Measurements from ENCODE around the gene SUPT6H. TPM values are rescaled to one million over a fixed set of nuclear protein-coding genes. Genes with fewer than 3 reads are reported as not detected.

Gene SUPT6H
- total and polyA plus RNA-seq, 2 experiments from 2014 or later, result 26.5 to 39.7 TPM

DNA sequence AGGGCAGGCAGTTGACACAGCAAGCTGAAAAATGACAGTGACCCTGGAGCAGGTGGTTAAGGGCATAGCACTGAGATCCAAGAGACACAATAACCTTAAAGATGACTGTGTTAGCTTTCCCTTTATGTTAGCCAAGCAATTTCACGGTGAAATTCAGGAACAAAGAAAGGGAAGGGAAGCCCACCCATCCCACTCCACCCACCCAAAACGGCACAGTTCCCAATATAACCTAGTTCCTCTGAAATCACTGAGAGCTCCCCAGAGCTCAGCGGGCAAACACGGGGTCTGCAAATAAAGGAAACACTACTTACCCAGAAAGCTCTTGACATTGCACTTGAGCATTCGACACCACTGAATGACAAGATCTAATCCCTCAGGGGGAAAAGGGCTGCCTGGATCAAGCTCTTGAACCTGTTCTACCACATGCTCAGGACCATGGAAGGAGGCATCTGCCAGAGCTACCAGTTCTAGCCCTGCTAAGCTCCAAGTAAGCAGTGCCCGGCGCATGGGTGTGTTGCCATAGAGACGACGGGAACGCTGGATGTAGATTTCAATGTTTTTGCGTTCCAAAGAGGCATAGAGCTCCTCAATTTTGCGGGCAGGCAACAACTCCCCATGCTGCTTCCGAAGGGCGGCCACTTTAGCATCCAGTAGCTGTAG is 27.7 kb upstream of the SUPT6H start:
- Histone ChIP-seq H3K4me3 (no peak overlapping the region), H3K36me3 (ENCODE audit: low read depth) (peaks cover 60% of the 10 kb centered on the region), H3K79me2 (ENCODE audit: insufficient read depth) (peaks cover 62% of the 10 kb centered on the region), H3K9ac (no peak overlapping the region), H3K4me2 (ENCODE audit: unreplicated experiment) (no peak overlapping the region), H3K27me3 (replicated peaks; ENCODE audit: insufficient read depth) (no peaks in the 10 kb centered on the region), H3K9me3 (ENCODE audit: low read depth) (no peaks in the 10 kb centered on the region), H3K9me2 (ENCODE audit: insufficient read depth) (no peaks in the 10 kb centered on the region), H4K20me1 (ENCODE audit: insufficient read depth) (no peaks in the 10 kb centered on the region), H3K4me1 (ENCODE audit: insufficient read depth) (no peaks in the 10 kb centered on the region), H3K27ac (no peak overlapping the region), H2AFZ (no peak overlapping the region), H3F3A (ENCODE audit: insufficient read depth) (no peaks in the 10 kb centered on the region)
- DNase-seq, result no peak
- in situ Hi-C loops (cut with MboI), result no loop called here
- TF ChIP-seq EZH2 (IDR thresholded peaks at IDR 0.05; ENCODE audit: insufficient read depth, poor library complexity, severe bottlenecking) (no peak), EZH2phosphoT487 (IDR thresholded peaks at IDR 0.05; ENCODE audit: insufficient read depth, low read depth) (no peak)
- WGBS, 2 experiments (ENCODE audit: low coverage in 1 of 2, low lambda C conversion rate in 2 of 2, missing lambda C conversion rate in 2 of 2), result 93 to 94% methylated on average over 14 of the region's 14 CpGs

DNA sequence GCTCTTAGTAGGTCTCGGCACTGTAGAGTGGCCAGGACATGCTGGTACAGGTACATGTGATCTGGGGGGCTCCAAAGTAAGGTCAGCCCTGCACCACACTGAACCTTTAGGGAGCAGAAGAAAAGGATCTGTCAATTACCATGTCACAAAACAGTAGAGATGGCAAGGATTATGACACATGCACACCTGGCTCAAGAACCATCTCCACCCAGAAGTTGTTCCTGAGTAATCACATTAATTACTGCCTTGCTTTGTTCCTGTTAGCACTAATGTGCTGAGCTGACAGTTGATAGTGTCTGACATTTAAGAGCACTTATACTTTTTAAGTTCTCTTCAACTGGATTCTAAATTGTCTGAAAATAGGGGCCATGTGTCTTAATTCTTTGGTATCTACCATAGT is 26.5 kb upstream of the SUPT6H start:
- TF ChIP-seq EZH2phosphoT487 (IDR thresholded peaks at IDR 0.05; ENCODE audit: insufficient read depth, low read depth), result no peak
- TF ChIP-seq EZH2 (IDR thresholded peaks at IDR 0.05; ENCODE audit: insufficient read depth, poor library complexity, severe bottlenecking), result no peak

DNA sequence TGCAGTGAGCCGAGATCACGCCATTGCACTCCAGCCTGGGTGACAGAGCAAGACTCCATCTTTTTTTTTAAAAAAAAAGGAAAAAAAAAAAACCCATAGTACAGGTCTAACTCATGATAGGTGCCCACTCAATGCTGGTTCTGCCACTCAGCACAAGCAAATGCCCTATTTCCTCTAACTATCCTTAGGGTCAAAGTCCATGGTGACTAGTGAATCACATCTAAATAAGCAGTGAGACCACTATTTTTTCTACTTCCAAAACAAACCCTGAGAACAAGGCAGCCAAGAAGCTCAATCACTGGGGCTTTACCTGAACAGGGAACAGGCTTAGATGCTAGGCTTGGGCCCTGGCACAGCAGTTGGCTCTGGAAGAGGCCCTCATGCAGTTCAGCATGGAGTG is 20.4 kb upstream of the SUPT6H start:
- H2AFZ ChIP-seq, result no peak overlapping the region
- TF ChIP-seq EZH2phosphoT487 (IDR thresholded peaks at IDR 0.05; ENCODE audit: insufficient read depth, low read depth) (no peak), EZH2 (IDR thresholded peaks at IDR 0.05; ENCODE audit: insufficient read depth, poor library complexity, severe bottlenecking) (no peak)
- 72 to 100% methylated on average over 2 of the region's 2 CpGs for WGBS, 2 experiments (ENCODE audit: low coverage in 1 of 2, low lambda C conversion rate in 2 of 2, missing lambda C conversion rate in 2 of 2)
- no peak overlapping the region for H3K9ac ChIP-seq
- no peaks in the 10 kb centered on the region for H3K9me3 ChIP-seq (ENCODE audit: low read depth)
- H3K4me2 ChIP-seq (ENCODE audit: unreplicated experiment), result no peak overlapping the region
- H3K79me2 ChIP-seq (ENCODE audit: insufficient read depth), result peaks cover 83% of the 10 kb centered on the region
- H3K27ac ChIP-seq, result no peak overlapping the region
- H3K27me3 ChIP-seq (replicated peaks; ENCODE audit: insufficient read depth), result no peaks in the 10 kb centered on the region
- no peaks in the 10 kb centered on the region for H4K20me1 ChIP-seq (ENCODE audit: insufficient read depth)
- no peak overlapping the region for H3K4me3 ChIP-seq
- no peak for DNase-seq
- peaks cover 8% of the 10 kb centered on the region for H3K4me1 ChIP-seq (ENCODE audit: insufficient read depth)
- H3K9me2 ChIP-seq (ENCODE audit: insufficient read depth), result no peaks in the 10 kb centered on the region
- in situ Hi-C loops (cut with MboI), result no loop called here
- H3K36me3 ChIP-seq (ENCODE audit: low read depth), result peaks cover 62% of the 10 kb centered on the region
- peaks cover 14% of the 10 kb centered on the region for H3F3A ChIP-seq (ENCODE audit: insufficient read depth)

More for the DNA sequence above, 26.5 kb upstream of the SUPT6H start:
- Histone ChIP-seq H3K27me3 (replicated peaks; ENCODE audit: insufficient read depth) (no peaks in the 10 kb centered on the region), H3F3A (ENCODE audit: insufficient read depth) (no peaks in the 10 kb centered on the region), H4K20me1 (ENCODE audit: insufficient read depth) (no peaks in the 10 kb centered on the region), H3K9me2 (ENCODE audit: insufficient read depth) (no peaks in the 10 kb centered on the region), H3K36me3 (ENCODE audit: low read depth) (peaks cover 65% of the 10 kb centered on the region), H3K79me2 (ENCODE audit: insufficient read depth) (peaks cover 66% of the 10 kb centered on the region), H3K9me3 (ENCODE audit: low read depth) (no peaks in the 10 kb centered on the region), H2AFZ (no peak overlapping the region), H3K4me1 (ENCODE audit: insufficient read depth) (no peaks in the 10 kb centered on the region), H3K4me2 (ENCODE audit: unreplicated experiment) (no peak overlapping the region), H3K4me3 (no peak overlapping the region), H3K27ac (no peak overlapping the region), H3K9ac (no peak overlapping the region)
- no peak for DNase-seq
- in situ Hi-C loops (cut with MboI), result no loop called here
- WGBS, 2 experiments (ENCODE audit: low coverage in 1 of 2, low lambda C conversion rate in 2 of 2, missing lambda C conversion rate in 2 of 2), result 94 to 95% methylated on average over 1 of the region's 1 CpG

DNA sequence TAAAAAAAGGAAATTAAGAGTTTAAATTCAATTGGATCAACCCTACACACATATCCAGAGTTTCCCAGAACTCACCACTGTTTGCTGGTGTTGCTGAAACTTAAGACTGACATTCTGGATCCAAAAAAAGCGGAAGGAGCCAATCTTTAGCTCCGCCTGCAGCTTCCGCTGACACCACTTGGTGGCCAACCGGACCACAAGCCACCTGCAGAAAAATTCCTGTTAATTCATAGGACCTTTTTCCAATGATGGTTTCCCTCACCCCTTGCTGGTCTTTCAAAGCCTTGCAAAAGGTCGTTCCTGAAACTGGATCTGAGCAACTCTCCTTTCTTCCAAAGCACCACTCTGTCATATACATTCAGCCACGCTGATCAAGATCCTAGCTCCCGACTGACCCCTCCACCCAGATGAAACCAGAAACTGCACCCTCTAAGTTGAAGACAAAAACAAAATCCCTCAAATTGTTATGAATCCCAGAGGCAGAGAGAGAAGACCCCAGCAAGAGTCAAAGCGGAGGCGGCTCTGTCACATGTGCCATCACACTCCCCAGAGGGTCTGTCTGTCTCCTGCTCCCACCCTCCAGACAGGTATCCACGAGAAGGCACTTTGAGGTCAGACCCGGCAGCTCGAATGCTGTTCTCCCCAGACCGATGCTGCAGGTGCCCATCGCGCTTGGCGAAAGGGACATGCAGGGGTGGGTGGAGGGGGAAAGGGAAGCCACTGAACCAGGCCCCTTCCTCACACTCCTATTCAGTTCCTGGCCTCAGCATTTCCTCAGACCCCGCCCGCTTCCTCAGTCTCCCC is 17.8 kb upstream of the SUPT6H start:
- H3K27me3 ChIP-seq (replicated peaks; ENCODE audit: insufficient read depth), result no peaks in the 10 kb centered on the region
- no peaks in the 10 kb centered on the region for H4K20me1 ChIP-seq (ENCODE audit: insufficient read depth)
- in situ Hi-C loops (cut with MboI), result no loop called here
- peaks cover 14% of the 10 kb centered on the region for H3K4me1 ChIP-seq (ENCODE audit: insufficient read depth)
- H3K4me3 ChIP-seq, result peak overlapping the region; percentile 77
- peak; percentile 83 for DNase-seq
- H3F3A ChIP-seq (ENCODE audit: insufficient read depth), result peaks cover 21% of the 10 kb centered on the region
- H3K79me2 ChIP-seq (ENCODE audit: insufficient read depth), result peaks cover 63% of the 10 kb centered on the region
- peak overlapping the region; percentile 81 for H2AFZ ChIP-seq
- peak overlapping the region; percentile 92 for H3K4me2 ChIP-seq (ENCODE audit: unreplicated experiment)
- no peak for TF ChIP-seq EZH2phosphoT487 (IDR thresholded peaks at IDR 0.05; ENCODE audit: insufficient read depth, low read depth)
- TF ChIP-seq EZH2 (IDR thresholded peaks at IDR 0.05; ENCODE audit: insufficient read depth, poor library complexity, severe bottlenecking), result no peak
- H3K9me3 ChIP-seq (ENCODE audit: low read depth), result no peaks in the 10 kb centered on the region
- 1% methylated on average over 16 to 18 of the region's 18 CpGs for WGBS, 2 experiments (ENCODE audit: low coverage in 1 of 2, low lambda C conversion rate in 2 of 2, missing lambda C conversion rate in 2 of 2)
- peak overlapping the region; percentile 79 for H3K9ac ChIP-seq
- H3K27ac ChIP-seq, result no peak overlapping the region; the same call in 1 of the 2 replicates
- H3K36me3 ChIP-seq (ENCODE audit: low read depth), result peaks cover 44% of the 10 kb centered on the region
- H3K9me2 ChIP-seq (ENCODE audit: insufficient read depth), result no peaks in the 10 kb centered on the region
